Suprapubic skin (tissue), 4 donors: ENCODE measurements around the gene NMNAT2.

Experiments
- EP300 ChIP-seq: sonication (generic); formaldehyde crosslinking; IDR thresholded peaks from one replicate; pipeline ENCODE4 v1.6.1; 2017; ENCODE audit warnings: antibody characterized with exemption
- POLR2A ChIP-seq, 2 donors: fragments of 450-650 bp; IDR thresholded peaks; one replicate each; pipeline ENCODE4 v1.6.1; 2017; ENCODE audit warnings: antibody characterized with exemption in 2 of 2, mild to moderate bottlenecking in 2 of 2, moderate library complexity in 2 of 2
- POLR2AphosphoS5 ChIP-seq, 3 donors: sonication (generic); formaldehyde crosslinking; IDR thresholded peaks; one replicate each; pipeline ENCODE4 v1.6.1; 2017; ENCODE audit warnings: antibody characterized with exemption in 3 of 3
- TF ChIP-seq, protein P1 (sequence below), 2 donors: fragments of 200-600 bp in 1 of 2; fragments of 450-650 bp in 1 of 2; sonication (generic) in 1 of 2; IDR thresholded peaks; one replicate each; pipeline ENCODE4 v1.5.1; 2016 to 2019; ENCODE audit warnings: antibody characterized with exemption in 2 of 2, mild to moderate bottlenecking in 1 of 2, moderate library complexity in 1 of 2

- TF ChIP-seq, protein P1, sequence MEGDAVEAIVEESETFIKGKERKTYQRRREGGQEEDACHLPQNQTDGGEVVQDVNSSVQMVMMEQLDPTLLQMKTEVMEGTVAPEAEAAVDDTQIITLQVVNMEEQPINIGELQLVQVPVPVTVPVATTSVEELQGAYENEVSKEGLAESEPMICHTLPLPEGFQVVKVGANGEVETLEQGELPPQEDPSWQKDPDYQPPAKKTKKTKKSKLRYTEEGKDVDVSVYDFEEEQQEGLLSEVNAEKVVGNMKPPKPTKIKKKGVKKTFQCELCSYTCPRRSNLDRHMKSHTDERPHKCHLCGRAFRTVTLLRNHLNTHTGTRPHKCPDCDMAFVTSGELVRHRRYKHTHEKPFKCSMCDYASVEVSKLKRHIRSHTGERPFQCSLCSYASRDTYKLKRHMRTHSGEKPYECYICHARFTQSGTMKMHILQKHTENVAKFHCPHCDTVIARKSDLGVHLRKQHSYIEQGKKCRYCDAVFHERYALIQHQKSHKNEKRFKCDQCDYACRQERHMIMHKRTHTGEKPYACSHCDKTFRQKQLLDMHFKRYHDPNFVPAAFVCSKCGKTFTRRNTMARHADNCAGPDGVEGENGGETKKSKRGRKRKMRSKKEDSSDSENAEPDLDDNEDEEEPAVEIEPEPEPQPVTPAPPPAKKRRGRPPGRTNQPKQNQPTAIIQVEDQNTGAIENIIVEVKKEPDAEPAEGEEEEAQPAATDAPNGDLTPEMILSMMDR (IDR thresholded peaks at IDR 0.05): no peak
- TF ChIP-seq EP300: no peak
- no peak for TF ChIP-seq POLR2A (IDR thresholded peaks at IDR 0.05)
- no peak for TF ChIP-seq POLR2AphosphoS5 (IDR thresholded peaks at IDR 0.05)
Measured at GRCh38 chr1:183356534-183357182, 61.5 kb downstream of the NMNAT2 start.
